ENCODE data around the gene RSBN1L.
"Not testable (repeated sequence)": the region's sequence is repeated elsewhere in the genome, so short reads cannot be mapped to it uniquely, and the experiment has no call there.

Gene RSBN1L

DNA sequence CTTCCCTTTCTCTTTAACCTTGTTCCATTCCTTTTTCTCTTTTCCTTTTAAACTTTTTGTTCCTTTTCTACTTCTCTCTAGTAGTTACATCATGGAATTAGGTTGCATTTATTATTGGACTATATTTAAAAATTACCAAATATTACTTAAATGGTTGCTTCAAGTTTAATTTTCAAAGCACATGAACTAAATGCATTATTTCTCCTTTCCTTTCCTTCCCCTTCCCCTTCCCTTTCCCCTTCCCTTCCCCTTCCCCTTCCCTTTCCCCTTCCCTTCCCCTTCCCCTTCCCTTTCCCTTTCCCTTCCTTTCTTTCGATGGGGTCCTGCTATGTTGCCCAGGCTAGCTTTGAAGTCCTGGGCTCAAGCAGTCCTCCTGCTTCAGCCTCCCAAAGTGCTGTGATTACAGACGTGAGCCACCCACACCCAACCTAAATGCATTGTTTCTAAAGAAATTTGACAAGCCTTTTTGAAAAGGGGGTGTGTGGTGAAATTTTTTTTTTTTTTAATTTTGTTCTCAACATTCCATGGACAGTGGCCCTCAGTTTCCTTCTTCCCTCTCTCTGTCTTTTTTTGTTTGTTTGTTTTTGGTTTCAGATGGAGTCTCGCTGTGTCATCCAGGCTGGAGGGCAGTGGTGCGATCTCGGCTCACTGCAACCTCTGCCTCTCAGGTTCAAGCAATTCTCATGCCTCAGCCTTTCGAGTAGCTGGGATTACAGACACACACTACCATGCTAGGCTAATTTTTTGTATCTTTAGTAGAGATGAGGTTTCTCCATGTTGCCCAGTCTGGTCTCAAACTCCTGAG lies 70.7 kb downstream of the RSBN1L start:
- no peak for DNase-seq

DNA sequence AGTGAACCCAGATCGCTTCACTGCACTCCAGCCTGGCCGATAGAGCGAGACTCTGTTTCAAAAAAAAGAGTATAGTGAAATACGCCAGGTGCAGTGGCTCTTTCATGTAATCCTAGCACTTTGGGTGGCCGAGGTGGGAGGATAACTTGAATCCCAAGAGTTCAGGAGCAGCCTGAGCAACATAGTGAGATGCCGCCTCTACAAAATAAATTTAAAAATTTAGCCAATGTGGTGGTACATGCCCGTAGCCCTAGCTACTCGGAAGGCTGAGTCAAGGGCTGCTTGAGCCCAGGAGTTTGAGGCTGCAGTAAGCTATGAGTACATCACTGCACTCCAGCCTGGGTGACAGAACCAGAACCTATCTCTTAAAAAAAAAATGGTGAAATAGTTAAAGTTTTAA lies 74.1 kb downstream of the RSBN1L start:
- DNase-seq = no peak

DNA sequence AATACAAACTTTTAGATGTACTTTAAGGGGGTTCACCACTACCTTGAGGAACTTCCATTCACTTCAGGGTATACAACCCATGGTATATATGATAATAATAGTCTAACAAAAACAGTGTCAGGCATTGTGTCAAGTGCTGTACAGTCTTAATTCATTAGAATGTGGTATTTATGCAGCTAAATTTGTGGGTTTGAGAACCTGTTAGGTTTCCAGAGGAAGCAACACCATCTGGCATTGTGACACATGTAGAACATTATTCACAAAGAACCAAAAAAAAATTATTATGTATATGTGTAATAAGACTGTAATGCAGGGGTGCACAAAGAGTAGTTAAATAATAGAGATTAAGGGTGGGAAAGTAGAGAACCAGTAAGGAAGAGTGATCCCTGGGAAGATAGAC lies 75.6 kb downstream of the RSBN1L start:
- no peak for DNase-seq

DNA sequence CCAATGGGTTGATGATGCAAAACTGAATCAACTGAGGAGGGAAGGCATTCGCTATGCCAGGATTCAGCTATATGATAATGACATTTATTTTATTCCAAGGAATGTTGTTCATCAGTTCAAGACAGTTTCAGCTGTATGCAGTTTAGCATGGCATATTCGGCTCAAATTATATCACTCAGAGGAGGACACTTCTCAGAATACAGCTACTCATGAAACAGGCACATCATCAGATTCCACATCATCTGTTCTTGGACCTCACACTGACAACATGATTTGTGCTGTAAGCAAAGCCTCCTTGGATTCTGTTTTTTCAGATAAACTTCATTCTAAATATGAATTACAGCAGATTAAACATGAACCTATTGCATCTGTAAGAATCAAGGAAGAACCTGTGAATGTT lies 82.3 kb downstream of the RSBN1L start:
- DNase-seq = no peak

DNA sequence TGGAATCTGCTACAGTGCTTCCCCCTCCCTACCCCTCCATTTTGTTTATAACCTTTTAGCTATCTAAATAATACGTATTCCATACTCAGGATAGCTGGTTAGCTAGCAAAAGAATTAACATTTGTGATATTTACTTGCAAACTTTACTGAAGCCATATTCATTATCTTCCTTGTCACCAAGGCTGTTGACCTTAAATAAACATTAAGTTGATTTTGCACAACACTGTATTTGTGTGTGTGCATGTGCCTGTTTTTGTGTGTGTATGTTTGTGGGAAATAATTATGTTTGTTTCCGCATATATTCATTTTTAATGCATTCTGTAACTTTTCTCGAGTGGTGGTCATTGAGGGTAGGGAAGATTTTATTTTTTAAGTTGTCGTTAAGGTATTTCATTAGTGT lies 86.1 kb downstream of the RSBN1L start:
- no peak for DNase-seq

DNA sequence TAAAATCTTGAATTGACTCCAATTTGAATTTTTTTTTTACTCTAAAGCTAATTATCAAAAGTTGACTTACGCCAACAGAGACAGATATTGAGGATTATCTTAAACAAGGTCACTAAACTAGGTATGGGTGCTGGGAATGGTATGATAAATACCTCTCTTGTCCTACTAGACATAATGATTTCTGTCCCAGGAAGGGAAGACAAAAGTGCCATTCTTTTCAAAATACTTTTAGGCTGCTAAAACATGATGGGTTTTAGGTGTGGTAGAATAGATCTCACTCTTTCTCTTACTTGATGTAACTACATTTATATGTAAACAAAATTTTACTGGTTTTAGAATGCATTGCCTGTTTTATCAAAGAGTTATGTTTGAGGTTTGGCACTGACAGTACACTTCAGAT lies 86.9 kb downstream of the RSBN1L start:
- no peak for DNase-seq

DNA sequence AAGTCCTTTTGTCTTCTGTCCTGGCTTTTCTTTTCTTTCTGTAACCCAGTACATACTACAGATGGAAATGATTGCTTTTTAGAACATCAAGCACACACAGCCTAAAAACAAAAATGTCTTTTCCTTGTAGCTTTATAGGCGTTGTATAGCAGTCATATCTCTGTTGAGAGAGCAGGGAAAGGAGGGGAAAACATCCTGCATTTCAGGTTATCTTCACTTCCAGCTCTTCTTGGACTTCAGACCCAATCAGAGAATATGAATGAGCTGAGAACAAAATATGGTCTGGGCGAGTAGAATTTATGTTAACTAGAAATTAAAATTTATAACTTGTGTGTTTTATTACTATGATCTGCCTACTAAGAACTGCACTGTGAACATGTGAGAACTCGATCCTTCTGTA lies 87.3 kb downstream of the RSBN1L start:
- DNase-seq = no peak

DNA sequence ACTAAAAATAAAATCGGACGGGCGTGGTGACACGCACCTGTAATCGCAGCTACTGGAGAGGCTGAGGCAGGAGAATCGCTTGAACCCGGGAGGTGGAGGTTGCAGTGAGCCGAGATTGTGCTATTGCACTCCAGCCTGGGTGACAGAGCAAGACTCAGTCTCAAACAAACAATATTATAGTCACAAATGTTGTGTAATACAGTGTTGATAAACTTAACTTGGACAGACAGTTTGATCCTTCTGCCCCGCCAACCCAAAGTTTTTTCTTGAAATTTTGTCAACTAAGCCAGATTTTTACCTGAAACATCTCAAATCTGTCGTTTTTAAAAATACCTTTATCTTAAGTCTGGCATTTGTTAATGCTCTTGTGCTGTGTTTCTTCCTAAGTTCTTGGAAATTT lies 88.2 kb downstream of the RSBN1L start:
- DNase-seq = not testable (repeated sequence)

DNA sequence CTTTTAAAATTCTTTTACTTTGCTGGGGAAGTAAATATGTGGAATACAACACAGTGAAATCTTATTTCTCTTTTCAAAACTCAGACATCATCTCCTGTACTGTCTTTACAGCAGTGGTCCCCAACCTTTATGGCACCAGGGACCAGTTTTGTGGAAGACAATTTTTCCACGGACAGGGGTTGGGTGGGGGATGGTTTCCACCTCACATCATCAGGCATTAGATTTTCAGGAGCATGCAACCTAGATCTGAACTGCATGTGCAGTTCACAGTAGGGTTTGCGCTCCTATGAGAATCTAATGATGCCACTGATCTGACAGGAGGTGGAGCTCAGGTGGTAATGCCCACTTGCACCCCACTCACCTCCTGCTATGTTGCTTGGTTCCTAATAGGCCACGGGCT lies 89.8 kb downstream of the RSBN1L start:
- no peak for DNase-seq

DNA sequence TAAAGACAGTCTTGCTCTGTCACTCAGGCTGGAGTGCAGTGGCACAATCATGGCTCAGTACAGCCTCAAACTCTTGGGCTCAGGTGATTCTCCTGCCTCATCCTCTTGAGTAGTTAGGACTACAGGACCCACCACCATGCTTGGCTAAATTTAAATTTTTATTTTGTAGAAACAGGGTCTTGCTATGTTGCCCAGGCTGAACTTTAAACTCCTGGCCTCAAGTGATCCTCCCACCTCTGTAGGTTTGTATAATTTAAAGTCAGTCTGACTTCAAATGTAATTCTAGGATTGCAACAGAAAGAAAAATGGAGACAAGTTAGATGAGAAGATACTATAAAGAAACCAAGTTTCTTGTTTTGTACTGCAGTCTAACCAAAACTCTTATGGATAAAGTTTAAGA lies 90.5 kb downstream of the RSBN1L start:
- DNase-seq = no peak

DNA sequence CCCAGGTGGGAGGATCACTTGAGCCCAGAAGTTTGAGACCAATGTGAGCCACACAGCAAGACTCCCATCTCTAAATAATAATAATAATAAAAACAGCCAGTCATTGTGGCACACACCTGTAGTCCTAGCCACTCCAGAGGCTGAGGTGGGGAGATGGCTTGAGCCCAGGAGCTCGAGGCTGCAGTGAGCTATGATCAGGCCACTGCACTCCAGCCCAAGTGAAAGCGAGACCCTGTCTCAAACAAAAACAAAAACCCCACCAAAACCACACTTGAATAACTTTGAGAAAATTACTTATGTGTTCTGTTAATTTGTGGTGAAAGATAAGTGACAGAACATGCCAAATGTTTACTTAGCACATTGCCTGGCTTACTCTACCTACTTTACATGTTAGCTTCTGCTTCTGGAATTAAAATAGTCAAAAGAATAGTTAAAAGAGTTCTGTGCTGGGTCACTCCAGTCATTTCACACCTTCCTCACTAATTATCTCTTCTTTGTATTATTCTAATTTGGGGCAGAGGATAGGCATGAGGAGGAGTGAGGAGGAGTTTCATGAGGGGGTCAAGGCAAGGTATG lies 92.2 kb downstream of the RSBN1L start:
- DNase-seq = no peak

DNA sequence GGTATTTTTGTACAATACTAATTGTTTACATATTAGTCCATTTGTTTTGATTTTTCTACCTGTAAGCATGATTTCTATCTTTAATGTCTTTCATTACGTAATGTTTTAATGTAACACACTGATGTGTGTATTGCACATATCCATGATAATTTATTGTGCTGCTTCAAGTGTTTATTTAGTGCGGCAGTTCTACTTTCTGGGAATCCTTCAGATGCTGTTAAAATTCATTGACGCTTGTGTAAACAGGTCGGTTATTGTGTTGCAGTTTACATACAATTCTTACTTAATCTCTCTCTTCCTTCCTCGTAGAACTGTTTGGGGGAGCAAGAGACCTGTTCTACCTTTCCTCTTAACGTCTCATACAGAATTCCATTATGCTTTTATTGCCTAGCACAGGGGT lies 95.1 kb downstream of the RSBN1L start:
- DNase-seq = no peak

DNA sequence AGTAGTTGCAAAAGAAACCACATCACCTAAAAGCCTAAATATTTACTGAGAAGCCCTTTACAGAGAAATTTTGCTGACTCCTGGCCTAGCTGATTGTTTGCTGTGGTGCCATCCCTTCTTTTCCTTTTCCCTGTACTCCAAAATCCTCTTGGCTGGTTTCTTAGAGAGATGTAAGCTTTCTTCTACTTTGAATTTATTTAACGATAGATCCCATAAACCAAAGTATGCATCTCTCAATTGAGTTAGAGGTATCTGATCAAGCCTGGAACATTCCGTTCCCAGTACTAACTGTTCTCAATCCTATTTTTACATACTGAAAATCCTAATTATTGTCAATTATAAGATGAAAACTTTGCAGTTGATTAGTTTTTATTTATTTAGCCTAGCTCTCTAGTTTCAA lies 95.7 kb downstream of the RSBN1L start:
- DNase-seq = no peak

DNA sequence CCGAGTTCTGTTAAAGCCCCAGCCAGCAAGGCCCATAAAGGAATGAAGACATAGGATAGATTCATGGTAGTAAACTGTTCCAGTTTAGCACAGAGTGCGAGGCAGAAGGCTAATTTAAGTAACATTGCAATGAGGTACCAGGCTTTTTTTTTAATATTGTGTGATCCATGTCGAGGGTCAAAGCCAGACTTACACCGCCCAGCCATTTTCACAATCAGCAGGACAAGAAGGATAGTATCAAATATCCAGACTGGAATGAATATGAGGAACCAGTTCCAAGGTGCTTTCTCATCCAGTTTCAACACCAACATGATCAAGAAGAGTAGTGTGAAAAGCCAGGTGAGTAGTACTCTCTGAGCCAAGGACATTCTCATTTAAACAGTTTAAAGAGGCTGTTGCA lies 97.7 kb downstream of the RSBN1L start:
- no peak for DNase-seq

DNA sequence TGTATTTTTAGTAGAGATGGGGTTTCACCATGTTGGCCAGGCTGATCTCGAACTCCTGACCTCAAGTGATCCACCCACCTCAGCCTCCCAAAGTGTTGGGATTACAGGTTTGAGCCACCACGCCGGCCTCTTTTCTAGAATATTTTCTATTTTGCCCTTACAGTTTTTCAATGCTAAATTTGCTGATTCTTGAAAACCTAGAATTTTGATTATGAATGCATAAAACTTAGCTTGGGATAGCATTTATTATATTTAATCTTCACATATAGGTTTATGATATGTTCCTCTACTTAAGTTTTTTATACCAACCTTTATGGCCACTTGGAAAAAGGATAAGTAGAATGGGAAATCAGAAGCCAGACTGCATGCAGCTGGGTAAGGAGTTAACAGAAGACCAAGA lies 99.8 kb downstream of the RSBN1L start:
- no peak for DNase-seq

DNA sequence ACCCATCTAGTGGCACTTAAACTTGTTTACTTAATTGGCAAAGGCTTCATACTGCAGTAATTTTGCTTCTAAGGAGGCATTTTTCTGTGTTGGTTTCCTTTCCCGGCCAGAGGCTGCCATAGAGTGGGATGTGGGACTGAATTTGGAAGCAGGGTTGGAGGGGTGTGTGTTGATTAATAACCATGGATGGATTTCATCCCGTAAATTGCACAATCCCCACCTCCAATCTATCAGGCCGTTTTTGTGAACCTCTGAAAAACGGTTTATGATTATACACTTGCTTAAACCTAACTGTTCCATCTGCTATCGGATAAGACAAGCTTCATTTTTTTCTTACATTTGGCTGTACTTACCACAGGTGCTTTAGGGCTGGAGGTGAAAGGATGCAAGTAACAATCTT lies 100.7 kb downstream of the RSBN1L start:
- no peak for DNase-seq

DNA sequence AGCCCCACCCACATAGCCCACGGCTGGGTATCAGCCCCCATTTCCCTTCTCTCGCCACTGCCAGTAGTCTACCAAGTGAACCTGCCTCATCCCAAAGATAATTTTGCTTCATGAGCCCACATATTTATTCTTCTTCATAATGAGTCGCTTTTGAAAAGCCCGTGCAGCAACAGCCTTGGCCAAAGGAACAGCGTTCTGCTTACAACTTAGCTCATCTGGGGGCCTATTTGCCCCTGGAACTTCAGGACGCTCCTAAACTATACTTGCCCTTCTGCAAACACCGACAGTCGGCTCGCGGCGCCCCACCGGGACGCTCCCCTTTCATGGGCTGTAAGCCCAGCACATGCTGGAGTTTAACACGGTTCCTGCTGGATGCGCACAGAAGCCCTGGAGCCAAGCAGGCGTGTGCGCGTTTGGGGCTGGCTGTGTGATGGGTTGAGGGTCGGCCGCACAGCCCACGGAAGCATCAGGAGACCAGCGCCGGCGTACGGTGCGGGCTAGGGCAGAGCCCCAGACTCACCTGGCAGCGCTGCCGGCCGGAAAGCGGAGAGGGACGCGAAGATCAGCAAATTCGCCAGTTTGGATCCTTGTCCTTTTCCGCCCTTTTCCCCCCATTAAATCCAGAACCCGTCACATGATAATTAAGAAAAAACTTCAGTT lies 101.6 kb downstream of the RSBN1L start:
- DNase-seq = peak; percentile 91

DNA sequence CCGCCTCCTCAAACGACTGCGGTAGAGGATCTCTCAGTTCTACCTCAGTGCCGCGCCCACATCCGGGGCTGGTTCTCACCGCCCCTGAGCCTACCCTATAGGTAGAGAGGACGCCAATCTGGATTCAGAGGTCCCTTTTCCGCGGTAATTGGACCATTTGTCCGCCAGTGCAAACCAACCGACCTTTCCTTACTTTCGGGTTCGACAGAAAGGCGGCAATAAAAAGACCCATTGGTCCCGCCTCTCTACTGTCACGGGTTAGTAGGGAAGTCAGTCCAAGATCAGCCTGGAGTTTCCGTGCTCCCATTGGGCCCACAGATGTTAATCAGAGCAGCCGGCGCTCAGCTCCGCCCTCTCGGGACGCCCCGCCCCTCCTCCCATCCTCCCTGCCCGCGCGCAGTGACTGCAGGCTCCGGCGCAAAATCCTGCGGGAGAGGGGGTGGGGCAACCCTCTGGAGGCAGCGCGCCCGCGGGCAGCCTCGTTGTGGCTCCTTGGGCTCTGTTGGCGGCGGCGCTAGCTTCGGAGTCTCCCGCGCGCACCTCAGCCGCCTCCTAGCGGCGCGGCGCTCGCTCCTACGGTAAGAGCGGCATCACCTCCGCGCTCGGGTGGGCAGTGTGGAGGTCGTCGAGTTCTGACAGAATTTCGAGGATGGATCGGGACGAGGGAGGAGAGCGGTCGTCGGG lies 102.3 kb downstream of the RSBN1L start, which contains the start of the genes PHTF2 and TMEM60:
Gene PHTF2 (plus strand): TSS at position 380 of the 684 bp plus-strand sequence.
Gene TMEM60 (minus strand): TSS at position 41 of the 684 bp plus-strand sequence. CDS start 4,061 bp downstream, outside the sequence.
- DNase-seq = peak; percentile 93

DNA sequence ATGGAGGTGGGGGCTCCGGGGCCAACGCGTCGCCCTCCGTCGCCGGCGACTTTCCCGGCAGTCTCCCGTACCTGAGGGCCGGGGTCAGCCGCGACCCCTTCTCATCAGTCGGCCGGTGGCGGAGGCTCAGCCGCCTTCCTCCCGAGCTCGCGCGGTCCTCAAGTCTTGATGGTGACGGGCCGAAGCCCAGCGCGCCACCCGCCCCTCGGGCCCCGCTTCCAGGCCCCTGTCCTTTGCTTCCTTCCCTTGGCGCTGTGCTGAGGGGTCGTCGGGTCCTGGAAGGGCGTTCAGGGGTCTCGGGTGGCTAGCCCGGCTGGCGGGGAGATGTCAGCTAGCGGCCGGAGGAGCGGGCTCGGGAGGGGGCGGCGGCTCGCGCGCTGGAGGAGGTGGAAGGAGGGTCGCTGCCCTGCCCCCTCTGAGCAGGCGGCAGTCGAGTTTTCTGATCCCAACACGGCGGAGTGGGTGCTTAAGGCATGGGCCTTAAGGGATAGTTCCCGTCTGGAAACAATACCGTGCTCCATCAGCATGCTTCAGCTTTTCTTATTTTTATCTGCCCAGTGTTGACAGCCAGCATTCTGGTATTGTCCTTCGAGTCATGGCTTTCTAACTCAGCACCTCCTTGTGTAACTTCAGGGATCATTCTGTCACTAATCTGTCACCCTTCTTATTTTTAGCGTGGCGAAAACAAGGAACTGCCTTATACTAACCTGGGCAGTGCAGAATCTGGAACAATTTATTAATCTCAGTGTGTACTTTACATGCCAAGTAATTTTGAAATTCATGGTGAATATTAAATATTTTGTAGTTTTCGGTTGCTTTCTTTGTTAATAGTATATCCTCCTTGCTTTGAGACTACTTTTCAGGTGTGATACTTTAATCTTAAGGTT lies 103.1 kb downstream of the RSBN1L start:
- no peak for DNase-seq

DNA sequence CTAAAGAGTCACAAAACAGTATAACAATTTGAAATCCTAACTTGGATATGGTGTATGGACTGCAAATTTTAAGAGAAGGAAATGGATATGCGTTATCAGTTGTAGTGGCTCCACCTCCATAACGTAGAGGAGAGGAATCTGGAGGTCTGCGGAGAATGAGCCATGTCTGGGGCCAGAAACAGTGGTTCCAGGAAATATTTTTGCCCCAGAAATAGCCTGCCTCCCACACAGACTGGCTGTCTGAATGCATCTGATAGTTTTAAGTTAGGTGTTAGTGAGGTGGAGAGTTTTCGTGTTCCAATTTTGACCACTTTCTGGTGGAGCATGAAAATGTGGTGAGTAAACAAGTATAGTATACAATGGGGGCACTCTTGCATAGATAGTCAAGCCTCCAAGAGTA lies 103.9 kb downstream of the RSBN1L start:
- no peak for DNase-seq

DNA sequence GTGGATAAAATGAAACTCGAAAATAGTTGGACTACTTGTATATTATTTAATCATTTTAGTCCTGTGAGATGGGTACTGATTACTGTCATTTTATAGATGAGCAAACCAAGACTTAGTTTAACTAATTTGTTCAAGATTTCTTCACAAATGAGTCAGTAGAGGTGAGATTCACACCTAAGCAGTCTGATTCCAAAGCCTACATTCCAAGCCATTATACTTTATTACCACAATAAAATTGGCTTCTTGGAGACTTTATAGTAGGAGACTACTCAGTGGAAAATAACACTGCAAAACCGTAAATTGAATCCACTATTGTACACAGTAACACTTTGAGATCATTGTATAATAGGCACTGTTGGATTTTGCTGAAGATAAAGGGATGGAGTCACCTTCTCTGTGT lies 104.5 kb downstream of the RSBN1L start:
- no peak for DNase-seq
